SK-N-SH treated with all-trans-retinoic acid at 6 μM for 48 hours (cell line): ENCODE data around the gene ZFYVE28.

Experiments
- ARNTL ChIP-seq: fragments of 450-650 bp; formaldehyde crosslinking; IDR thresholded peaks from 2 replicates; pipeline ENCODE4 v1.5.0; 2020; ENCODE audit warnings: low read depth, mild to moderate bottlenecking, moderate library complexity, borderline replicate concordance
- CSDC2 ChIP-seq: fragments of 250-450 bp; sonication (Bioruptor Pico); IDR thresholded peaks from 2 replicates; pipeline ENCODE4 v1.5.0; 2020; ENCODE audit warnings: mild to moderate bottlenecking, moderate library complexity
- PATZ1 ChIP-seq: fragments of 250-450 bp; sonication (Bioruptor Pico); IDR thresholded peaks from 2 replicates; pipeline ENCODE4 v1.8.0; 2020; ENCODE audit warnings: mild to moderate bottlenecking, moderate library complexity, borderline replicate concordance
- RARB ChIP-seq: fragments of 250-450 bp; sonication (Bioruptor Pico); IDR thresholded peaks from 2 replicates; pipeline ENCODE4 v1.8.0; 2021; ENCODE audit warnings: mild to moderate bottlenecking, moderate library complexity
- SNAI2 ChIP-seq: fragments of 250-450 bp; sonication (Bioruptor Pico); IDR thresholded peaks from 2 replicates; pipeline ENCODE4 v1.5.0; 2020; ENCODE audit warnings: mild to moderate bottlenecking, moderate library complexity
- ZFP3 ChIP-seq: fragments of 250-450 bp; sonication (Bioruptor Pico); IDR thresholded peaks from 2 replicates; pipeline ENCODE4 v1.5.0; 2020; ENCODE audit warnings: mild to moderate bottlenecking, moderate library complexity
- ZFP30 ChIP-seq: fragments of 450-650 bp; formaldehyde crosslinking; IDR thresholded peaks from 2 replicates; pipeline ENCODE4 v1.5.0; 2022; ENCODE audit warnings: mild to moderate bottlenecking, moderate library complexity
- ZNF565 ChIP-seq: fragments of 450-650 bp; formaldehyde crosslinking; conservative IDR thresholded peaks from 2 replicates; pipeline ENCODE4 v1.5.0; 2020; ENCODE audit warnings: low read depth, mild to moderate bottlenecking, moderate library complexity
- TF ChIP-seq, protein P1 (sequence below): fragments of 250-450 bp; sonication (Bioruptor Pico); IDR thresholded peaks from 2 replicates; pipeline ENCODE4 v1.5.1; 2021; ENCODE audit warnings: mild to moderate bottlenecking, moderate library complexity

- TF ChIP-seq, protein P1, sequence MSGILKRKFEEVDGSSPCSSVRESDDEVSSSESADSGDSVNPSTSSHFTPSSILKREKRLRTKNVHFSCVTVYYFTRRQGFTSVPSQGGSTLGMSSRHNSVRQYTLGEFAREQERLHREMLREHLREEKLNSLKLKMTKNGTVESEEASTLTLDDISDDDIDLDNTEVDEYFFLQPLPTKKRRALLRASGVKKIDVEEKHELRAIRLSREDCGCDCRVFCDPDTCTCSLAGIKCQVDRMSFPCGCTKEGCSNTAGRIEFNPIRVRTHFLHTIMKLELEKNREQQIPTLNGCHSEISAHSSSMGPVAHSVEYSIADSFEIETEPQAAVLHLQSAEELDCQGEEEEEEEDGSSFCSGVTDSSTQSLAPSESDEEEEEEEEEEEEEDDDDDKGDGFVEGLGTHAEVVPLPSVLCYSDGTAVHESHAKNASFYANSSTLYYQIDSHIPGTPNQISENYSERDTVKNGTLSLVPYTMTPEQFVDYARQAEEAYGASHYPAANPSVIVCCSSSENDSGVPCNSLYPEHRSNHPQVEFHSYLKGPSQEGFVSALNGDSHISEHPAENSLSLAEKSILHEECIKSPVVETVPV (CRISPR knock-in tag), result no peak
- no peak for TF ChIP-seq RARB
- TF ChIP-seq CSDC2 (CRISPR knock-in tag), result no peak
- no peak for TF ChIP-seq SNAI2
- no peak for TF ChIP-seq ZFP3 (CRISPR knock-in tag)
- TF ChIP-seq ZNF565 (CRISPR knock-in tag), result no peak
- no peak for TF ChIP-seq ZFP30 (CRISPR knock-in tag)
- TF ChIP-seq PATZ1 (CRISPR knock-in tag), result no peak
- TF ChIP-seq ARNTL (CRISPR knock-in tag), result no peak
Observed at GRCh38 chr4:2458546-2459491, 40.4 kb upstream of the ZFYVE28 start.
